Umbilical cord (tissue), 2 donors: ENCODE data around the gene PIN4. TPM values are rescaled to one million over a fixed set of nuclear protein-coding genes. Genes with fewer than 3 reads are reported as not detected.
A peak's percentile ranks its signal among the peaks of the same experiment; 100 is the strongest.
"Not testable (repeated sequence)": the region's sequence is repeated elsewhere in the genome, so short reads cannot be mapped to it uniquely, and the experiment has no call there.

Source experiments
- DNase-seq: peaks from one replicate; pipeline ENCODE4 v3.0.0-alpha.2; 2015; ENCODE audit warnings: low spot score
- total RNA-seq: library from RNA; depleted of rRNA; stranded (reverse); fragments of >200 nt; gene quantifications from one replicate; pipeline ENCODE4 v1.2.3, GENCODE V29; 2014; ENCODE audit warnings: low replicate concordance; ENCODE audit not compliant: insufficient read depth

Gene PIN4
- total RNA-seq: 14.7 TPM

DNA sequence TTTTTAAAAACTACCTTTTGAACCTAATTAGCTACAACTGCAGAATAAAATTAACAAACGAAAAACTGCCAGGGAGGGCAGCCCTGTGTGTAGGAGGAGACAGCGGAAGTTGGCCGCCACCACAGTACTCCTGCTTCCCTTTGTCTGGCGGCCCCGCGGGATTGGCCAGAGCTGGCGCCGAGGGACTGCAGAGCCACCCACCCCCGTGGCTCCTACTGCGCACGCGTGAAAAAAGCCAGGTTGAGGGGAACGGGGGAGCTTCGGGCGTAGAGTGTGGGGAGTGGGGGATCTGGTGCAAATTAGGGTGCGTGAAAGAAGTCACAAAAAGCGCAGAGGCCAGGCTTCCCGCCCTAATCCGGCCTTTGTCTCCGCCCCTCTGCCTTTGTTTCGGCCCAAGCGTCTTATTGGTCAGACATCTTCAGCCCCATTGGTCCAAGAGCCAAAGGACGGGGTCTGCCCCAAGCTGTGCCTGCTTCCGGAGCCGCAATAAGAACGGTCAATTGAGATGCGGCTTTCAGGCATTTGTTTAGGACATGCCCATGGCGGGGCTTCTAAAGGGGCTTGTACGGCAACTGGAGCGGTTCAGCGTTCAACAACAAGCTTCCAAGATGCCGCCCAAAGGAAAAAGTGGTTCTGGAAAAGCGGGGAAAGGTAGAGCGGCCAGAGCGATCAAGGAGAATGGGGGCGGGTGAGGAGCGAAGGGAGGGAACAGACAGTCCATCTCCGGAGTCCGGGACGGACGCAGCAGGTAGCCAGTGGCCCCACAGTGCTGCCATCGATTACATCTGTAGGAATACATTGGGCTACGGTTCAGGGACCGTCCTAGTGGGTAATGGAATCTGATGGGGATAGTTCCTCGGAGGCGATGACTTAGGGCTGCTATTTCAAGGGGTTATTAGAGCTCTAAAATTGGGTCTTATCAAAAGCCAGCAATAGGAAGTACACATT lies at the start of gene PIN4:
PIN4 (plus strand) TSS at position 580 of the 948 bp plus-strand sequence; CDS start at position 609, 29 bp downstream.
- peak; percentile 97 for DNase-seq

DNA sequence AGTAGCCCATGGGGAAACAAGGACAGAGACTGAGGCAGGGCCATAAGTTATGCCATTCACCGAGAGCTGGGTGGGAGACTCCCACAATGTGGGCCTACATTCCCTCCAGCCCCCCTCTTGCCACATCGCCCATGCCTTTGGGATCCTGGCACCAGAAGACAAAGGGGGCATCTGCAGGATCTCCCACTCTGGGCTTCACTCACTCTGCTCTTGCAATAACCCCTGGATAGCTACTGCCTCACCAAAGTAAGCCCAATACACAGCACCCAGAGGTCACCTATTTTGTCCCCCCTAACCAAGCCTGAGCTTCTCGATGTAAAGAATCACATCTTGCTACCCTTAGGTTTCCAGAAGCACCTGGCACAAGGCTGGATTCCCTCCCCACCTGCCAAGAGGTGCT lies 49.1 kb upstream of the PIN4 start:
- no peak for DNase-seq

DNA sequence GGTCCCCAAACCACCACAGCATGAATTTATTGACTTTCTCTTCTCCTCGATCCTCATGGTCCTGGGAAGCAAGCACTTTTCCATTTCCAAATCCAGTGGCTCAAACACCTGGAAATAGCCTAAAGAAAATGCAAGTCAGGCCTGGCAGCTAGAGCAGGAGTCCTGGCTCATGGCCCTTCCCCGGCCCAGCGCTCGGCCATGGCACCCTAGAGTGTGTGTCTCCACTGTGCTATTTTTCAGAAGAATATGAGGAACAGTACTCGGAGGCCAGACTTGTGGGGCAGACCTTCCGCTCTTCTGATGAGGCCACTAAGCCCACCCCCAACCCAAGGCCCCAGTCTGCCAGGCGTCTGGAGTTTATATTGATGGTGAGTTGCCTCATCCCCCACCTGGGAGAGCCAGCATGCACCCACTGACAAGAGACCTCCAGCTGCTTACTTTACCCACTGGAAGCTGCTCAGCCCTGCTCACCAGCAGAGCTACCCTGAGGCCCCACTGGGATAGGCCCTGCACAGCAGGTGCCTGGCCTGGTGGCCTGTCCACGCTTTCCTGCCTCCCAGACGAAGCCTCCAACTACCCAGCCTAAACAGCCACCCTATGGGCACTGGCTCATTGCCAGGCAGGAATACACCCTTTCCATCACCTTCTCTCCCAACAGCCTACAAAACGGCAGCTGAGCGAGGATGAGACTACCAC lies 47.6 kb upstream of the PIN4 start:
- DNase-seq: no peak

DNA sequence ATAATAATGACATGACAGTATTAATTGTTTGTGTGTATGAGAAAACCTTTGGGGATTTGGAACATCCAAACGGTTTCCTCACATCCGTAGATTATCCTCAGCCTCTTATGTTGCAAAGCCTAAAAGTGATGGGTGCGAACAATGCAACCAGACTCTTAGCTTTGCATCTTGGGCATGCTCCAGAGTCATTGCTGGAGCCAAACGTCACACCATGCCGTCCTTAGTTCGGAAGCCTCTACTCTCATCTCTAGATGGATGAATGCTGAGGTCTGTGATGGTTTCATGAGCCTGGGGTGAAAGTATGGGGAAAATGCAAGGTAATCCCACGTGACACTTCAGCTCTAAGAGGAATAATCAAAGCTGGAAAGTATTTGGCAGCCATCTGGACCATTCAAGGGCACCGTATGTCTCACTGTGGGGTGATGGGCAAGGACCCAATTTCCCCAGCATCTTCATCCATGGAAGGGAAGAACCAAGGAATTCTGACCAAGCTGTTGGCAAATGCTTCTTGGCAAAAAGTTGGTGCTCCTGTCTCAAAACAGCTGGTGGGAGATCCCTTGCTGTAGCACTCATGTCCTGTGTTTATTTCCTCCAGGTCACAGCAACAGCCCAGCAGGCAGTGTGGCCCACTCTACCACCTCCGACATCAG lies 43.6 kb upstream of the PIN4 start:
- DNase-seq: no peak

DNA sequence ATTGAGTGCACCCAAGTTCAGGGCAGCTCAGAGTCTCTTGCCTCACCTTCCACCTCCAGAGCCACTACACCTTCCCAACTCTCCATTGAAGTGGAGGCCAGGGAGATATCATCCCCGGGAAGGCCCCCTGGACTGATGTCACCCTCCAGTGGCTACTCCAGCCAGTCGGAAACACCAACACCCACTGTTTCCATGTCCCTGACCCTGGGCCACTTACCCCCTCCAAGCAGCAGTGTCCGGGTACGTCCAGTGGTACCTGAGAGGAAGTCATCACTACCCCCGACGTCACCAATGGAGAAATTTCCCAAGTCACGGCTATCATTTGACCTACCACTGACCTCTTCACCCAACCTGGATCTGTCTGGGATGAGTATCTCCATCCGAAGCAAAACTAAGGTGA lies 42.0 kb upstream of the PIN4 start:
- no peak for DNase-seq

DNA sequence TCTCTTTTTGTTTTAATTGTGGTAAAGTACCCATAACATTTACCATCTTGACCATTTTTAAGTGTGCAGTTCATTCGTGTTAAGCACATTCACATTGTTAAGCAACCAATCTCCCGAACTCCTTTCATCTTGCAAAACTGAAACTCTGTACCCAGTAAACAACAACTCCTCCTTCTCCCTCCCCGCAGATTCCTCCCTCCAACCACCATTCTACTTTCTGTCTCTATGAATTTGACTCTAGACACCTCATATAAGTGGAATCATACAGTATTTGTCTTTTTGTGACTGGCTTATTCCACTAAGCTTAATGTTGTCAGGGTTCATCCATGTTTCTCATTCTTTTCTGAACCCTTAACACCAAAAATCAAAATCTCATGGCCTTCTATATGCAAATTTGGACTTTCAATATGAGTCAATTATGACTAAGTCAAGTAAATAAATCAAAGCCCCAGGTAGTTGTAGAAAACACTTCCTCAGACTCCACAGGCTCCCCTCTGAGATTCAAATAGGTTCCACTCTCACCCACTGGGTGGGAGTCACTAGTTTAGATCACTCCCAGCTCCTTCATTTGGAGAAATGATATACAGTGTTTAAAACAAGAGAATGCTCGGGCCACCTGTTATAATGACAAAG lies 40.1 kb upstream of the PIN4 start:
- no peak for DNase-seq

DNA sequence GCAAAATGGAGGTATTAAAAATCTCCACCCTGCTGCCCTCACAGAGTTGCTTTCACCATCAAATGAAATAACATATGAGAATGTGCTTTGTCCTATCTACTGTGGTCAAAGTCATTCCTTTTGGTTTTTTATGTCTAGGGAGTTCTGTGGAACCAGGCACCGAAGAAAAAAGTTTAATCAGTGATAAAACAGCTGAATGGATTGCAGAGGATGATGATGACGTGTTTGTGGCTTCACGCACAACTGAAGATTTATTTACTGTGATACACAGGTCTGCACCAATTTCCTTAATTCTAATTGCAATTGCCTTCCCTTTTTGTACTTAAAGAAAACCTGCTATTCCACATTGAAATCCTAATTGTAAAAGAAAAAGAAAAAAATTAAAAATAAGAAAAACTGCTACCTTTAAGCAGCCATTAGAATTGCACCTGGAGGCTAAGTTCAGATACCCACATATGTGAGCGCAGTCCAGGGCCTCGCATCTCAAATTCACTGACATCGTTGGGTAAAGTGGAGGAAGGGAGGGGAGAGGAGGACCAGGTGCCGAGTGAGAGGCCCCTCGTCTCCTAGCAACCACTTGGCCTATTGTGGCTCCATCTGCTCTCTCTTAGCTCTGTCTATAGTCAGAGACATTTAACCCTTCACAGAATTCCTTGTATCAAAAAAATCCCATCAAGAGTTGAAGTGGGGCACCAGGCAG lies 39.3 kb upstream of the PIN4 start:
- DNase-seq: peak; percentile 52

DNA sequence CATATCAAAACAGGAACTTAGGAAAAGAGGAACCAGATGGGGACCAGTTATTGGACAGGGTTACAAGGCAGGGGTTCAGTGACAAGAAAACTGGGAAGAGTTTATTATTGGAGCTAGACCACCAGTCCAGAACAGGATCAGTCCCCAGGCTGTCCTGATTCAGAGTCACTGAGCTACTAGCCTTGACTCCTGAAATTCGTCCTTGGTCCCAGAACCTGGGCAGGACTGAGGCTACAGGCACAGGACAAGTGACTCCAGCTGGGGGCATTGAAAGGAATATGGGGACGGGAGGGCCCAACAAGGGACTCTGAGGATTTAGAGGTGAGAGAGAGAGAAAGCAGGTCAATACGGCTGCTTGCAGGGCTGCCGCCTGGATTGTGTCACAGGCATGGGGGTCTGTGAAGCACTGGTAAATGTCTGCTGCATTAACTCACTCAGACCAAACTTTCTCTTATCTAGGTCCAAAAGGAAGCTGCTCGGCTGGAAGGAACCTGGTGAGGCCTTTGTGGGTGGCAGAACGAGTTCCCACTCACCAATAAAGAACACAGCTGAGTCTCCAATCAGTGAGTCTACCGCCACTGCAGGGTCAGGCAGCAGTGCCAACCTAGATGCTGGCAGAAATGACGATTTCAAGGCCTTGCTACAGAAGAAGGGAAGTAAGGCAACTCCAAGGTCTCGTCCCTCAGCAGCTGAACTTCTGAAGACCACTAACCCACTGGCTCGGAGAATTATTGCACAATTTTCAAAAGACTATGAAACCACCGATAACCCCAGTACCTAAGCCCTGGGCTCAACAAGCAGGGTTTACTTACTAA lies 38.6 kb upstream of the PIN4 start:
- peak; percentile 57 for DNase-seq

DNA sequence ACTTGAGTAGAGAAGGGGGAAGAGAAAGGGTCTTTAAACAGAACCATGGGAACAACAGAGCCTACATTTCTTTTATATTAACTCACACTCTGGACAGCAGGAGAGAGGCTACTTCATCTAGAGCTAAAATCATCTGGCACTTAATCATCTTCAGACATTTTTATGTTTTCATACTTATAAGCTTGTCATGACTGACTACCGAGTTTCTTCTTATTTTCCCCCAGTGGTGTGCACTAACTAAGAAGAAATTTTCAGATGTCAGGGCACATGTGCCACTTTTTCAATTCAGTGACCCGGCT lies 38.0 kb upstream of the PIN4 start:
- DNase-seq: peak; percentile 24

DNA sequence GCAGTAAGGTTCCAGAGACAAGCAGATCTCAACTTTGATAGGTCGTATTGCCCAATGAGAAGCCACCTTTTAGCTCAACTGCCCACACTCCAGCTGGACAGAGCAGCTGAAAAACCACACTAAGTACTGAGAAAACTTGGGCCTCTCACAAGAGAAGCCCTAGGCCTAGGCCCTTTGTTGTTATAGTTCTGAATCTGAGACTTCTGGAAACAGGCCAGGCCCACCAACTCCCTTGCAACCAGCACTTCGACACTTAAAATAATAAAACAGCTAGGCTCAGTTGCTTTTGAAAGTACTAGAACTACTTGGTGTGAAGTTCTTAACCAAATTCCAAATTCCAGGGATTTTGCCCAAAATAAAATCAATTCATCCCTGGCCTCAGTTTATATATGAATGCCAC lies 36.4 kb upstream of the PIN4 start:
- DNase-seq: no peak

DNA sequence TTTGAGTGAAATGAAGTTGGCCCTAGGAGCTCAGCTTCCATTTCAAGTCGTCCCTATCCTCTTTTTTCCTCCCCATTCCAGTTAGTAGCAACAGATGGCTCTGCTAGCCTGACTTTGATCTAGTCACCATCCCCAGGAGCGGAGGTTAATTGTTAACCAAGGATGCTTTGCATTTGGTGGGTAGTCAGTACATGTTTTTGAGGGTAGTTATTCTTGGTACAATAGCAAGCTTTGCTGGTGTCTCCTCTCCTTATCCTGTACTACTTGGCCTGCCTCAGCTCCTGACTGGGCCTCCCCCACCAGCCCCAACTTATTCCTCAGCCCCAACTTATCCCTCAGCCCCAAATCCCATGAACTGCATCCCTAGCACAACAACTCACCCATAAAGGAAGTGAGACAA lies 35.0 kb upstream of the PIN4 start:
- no peak for DNase-seq

DNA sequence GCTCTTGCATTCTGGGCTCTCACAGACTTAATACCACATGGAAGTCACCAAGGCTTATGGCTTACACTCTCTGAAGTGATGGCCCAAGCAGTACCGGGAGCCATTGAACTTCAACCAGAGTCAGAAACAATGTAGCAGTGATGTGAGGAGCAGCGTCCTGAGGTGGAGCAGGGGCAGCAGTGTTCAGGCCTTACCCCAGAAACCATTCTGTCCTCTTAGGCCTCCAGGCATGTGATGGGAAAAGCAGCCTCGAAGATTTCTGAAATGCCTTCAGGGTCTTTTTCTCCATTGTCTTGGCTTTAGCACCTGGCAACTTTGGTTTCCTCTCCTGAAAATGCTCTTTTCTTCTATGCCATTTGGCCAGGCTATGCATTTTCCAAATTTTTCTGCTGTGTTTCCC lies 22.8 kb upstream of the PIN4 start:
- DNase-seq: no peak

DNA sequence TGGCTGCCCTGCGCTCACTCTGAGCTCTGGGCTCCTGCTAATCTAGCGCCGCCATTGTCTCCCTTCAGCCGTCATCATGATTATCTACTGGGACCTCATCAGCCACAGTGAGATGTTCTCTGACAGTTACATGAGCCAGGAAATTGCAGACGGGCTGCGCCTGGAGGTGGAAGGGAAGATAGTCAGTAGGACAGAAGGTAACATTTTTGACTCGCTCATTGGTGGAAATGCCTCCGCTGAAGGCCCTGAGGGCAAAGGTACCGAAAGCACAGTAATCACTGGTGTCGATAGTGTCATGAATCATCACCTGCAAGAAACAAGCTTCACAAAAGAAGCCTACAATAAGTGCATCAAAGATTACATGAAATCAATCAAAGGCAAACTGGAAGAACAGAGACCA lies 21.8 kb upstream of the PIN4 start:
- DNase-seq: no peak

DNA sequence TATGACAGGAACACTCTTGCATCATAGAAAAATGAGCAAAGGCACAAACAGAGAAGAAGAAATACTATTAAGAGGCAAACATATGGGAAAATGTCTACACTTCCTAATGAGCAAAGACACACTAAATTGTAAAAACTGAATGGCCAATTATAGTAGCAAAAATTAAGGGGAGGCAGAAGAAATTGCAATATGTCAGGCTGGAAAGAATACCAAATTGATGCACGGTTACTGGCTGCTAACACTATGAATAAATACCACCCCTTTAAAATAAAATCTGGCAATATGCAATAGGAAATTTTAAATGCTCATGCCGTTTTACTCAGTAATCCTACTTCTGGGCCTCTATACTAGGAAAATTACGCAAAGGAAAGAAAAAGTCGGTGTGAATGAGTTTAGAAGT lies 16.0 kb upstream of the PIN4 start:
- no peak for DNase-seq

DNA sequence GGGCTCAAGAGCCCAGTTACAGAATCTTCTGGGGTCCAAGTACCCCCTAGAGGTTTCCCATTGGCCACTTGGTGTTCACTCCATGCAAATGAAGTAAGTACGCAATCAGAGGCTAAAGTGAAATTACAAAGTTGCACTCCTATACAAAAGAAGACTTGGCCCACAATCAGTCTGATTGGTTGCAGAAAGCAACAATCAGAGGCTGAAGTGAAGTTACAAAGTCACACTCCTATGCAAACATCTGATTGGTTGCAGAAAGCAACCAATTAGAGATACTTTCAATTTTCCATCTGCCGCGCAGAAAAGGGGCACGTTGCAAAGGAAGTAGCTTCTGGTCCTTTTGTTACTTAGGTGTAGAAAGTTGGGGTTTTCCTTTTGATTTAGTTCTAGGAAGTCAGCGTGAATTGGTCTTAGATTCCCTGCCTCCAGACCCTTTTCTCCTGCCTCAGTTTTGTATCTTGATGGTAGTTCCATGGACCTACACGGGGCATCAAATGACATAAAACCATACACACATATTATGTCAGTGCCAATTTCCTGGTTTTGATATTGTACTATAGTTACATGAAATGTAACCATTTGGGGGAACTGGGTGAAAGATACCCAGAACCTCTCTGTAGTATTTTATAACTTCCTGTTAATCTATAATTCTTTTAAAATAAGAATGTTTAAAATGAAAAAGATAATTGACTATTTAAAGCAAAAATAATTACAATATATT lies 12.4 kb upstream of the PIN4 start:
- no peak for DNase-seq

DNA sequence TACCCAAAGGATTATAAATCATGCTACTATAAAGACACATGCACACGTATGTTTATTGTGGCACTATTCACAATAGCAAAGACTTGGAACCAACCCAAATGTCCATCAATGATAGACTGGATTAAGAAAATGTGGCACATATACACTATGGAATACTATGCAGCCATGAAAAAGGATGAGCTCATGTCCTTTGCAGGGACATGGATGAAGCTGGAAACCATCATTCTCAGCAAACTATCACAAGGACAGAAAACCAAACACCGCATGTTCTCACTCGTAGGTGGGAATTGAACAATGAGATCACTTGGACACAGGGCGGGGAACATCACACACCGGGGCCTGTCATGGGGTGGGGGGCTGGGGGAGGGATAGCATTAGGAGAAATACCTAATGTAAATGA lies 5.3 kb upstream of the PIN4 start:
- DNase-seq: not testable (repeated sequence)

DNA sequence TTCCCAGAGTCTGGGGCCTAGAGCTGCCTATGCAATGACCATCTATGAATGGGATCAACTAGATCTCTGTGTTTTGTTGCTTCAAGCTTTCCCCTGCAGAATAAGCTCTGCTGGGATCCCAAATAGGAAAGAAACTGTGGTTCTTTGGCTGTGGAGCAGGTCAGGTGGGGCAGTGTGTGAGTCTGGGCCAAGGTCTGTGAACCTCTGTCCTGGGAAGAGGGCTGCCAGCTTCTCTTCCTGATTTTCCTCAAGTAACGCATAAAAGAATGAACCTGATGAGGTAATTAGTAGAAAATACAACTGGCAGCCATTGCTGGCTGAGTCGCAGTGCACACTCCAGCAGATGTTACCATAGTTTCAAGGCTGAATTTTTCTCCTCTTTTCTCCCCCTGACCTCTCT lies 4.6 kb upstream of the PIN4 start:
- no peak for DNase-seq

DNA sequence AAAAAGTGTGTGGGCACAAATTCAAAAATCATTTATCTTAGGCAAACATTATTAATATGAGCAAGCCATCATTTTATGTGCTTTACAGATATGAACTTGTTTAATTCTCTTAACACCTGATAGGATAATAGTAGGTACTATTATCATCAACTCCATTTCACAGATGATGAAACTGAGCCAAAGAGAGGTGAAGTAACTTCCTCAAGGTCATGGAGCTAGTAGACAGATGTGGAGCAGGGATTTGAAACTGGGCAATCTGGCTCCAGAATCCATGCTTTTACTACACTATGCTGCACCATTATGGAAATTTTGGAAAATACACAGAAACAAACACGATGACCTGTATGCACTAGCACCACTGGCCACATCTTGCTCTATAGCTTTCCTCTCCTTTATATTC lies 1.0 kb upstream of the PIN4 start:
- DNase-seq: no peak

DNA sequence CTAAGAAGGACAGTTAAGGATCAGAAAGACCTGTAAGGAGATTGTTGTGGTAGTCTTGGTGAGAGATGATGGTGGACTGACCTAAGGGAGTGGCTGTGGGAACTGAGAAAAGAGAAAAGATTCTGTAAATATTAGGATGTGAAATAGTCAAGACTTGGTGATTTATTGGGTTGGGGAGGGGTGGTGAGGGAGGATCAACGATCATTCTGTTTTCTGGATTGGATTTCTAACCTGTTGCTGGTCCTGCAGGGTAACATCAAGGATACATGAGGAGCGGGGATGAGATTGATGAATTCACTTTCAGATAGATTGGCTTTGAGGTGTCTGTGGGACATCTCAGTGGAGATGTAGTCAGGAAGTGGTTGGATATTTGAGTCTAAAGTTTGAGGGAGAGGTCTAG lies 1.4 kb downstream of the PIN4 start:
- no peak for DNase-seq
